ENCODE measurements around the gene NUMB. TPM values are rescaled to one million over a fixed set of nuclear protein-coding genes. Genes with fewer than 3 reads are reported as not detected.

Gene NUMB
- total RNA-seq, 3 donors from 2014 or later (not counting 1 experiment from before 2014, with no cell fraction given), result 50.0 to 67.4 (median 56.3) TPM

GRCh38 chr14:73243341-73243740, 215.0 kb downstream of the NUMB start:
- Histone ChIP-seq H3K4me3 (ENCODE audit: low read length) (no peak overlapping the region), H3K4me1 (ENCODE audit: control insufficient read depth, insufficient read depth, low read length) (peaks cover 36% of the 10 kb centered on the region), H3K36me3 (ENCODE audit: control insufficient read depth, insufficient read depth, low read length) (no peaks in the 10 kb centered on the region), H3K27me3 (ENCODE audit: control insufficient read depth, insufficient read depth, low read length) (peaks cover 19% of the 10 kb centered on the region), H3K27ac (ENCODE audit: low read length) (no peak overlapping the region), H3K9me3 (ENCODE audit: control insufficient read depth, insufficient read depth, low read length) (no peaks in the 10 kb centered on the region)
- WGBS (ENCODE audit: insufficient coverage), result 0% methylated on average over 2 of the region's 3 CpGs
- Mint-ChIP-seq H3K27ac (no peak overlapping the region), H3K4me3 (no peak overlapping the region), H3K27me3 (ENCODE audit: low read depth in 2 of 2) (peaks cover 54 to 60% of the 10 kb centered on the region in 2 donors), H3K9me3 (no peaks in the 10 kb centered on the region), H3K4me1 (peaks cover 14 to 34% of the 10 kb centered on the region in 2 donors), H3K36me3 (no peaks in the 10 kb centered on the region)
- ATAC-seq, result no peak
- TF ChIP-seq CTCF (IDR thresholded peaks at IDR 0.05), result no peak
- DNase-seq, result no peak
- intact Hi-C loops (cut with micrococcal nuclease), result no loop called here

DNA sequence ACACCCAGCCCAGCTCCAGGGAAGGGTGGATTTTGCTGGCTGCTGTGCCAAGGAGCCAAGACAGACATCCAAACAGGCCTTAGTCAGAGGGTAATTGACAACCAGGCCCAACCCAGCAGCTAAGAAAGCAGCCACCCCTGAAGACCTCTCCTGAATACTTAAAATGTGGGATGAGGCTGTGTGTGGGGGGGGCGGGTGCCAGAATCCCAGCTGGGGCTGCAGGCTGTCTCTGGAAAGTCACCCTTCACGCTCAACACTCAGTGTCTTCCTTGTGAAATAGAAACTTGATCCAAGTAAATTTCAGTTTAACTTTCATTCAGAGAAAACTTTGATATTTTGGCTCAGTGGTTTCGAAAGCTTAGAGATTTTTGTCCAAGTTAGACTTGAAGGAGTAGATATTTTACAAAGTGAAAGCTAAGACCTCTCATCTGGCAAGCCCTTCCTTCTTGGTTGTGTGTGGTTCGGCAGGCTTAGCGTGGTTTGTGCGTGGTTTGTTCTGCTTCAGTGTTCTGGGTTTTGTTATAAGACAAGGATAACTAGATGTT, 215.9 kb downstream of the NUMB start:
- peaks cover 34% of the 10 kb centered on the region for H3K4me1 ChIP-seq (ENCODE audit: control insufficient read depth, insufficient read depth, low read length)
- H3K4me3 ChIP-seq (ENCODE audit: low read length), result no peak overlapping the region
- Mint-ChIP-seq H3K4me1 (peaks cover 13 to 28% of the 10 kb centered on the region in 2 donors), H3K9me3 (no peaks in the 10 kb centered on the region), H3K27ac (no peak overlapping the region), H3K27me3 (ENCODE audit: low read depth in 2 of 2) (peaks cover 55 to 60% of the 10 kb centered on the region in 2 donors), H3K36me3 (no peaks in the 10 kb centered on the region), H3K4me3 (no peak overlapping the region)
- H3K36me3 ChIP-seq (ENCODE audit: control insufficient read depth, insufficient read depth, low read length), result no peaks in the 10 kb centered on the region
- ATAC-seq, result no peak
- no peak for TF ChIP-seq CTCF (IDR thresholded peaks at IDR 0.05)
- H3K27me3 ChIP-seq (ENCODE audit: control insufficient read depth, insufficient read depth, low read length), result peaks cover 21% of the 10 kb centered on the region
- H3K27ac ChIP-seq (ENCODE audit: low read length), result no peak overlapping the region
- 34% methylated on average over 6 of the region's 6 CpGs for WGBS (ENCODE audit: insufficient coverage)
- no peak for DNase-seq
- H3K9me3 ChIP-seq (ENCODE audit: control insufficient read depth, insufficient read depth, low read length), result no peaks in the 10 kb centered on the region
- intact Hi-C loops (cut with micrococcal nuclease), result no loop called here

DNA sequence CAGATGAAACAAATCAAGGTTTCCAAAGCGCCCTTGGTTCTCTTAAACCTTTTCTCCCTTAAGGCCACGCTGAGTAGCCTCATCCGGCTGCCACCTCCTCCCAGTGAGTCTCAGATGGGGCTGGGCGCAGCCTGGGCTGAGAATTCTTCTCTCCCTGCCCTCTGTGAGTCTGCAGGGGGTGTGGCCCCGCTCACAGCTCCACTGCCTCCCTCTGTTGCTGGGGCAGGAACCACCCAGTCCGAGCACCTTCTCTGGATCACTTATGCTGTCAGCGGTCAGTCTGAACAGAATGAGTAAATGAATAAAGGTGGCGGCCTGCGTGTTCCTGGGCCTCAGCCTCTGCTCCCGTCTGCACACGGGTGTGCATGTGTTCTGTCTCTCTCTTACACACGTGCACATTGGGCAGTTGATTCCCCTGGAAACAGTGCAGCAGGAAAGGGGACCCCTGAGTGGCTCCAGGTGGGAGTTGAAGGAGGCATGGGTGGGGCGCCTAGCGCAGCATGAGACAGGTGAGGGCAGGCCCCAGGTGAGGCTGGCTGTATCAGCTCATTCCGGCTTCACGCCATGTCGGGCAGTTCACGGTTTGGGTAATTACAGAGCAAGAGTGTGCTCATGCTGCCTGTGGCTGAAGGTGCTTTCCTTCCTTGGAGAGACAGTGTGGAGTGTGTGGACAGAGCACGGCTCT, 216.7 kb downstream of the NUMB start:
- ATAC-seq, result no peak
- Histone ChIP-seq H3K9me3 (ENCODE audit: control insufficient read depth, insufficient read depth, low read length) (no peaks in the 10 kb centered on the region), H3K27me3 (ENCODE audit: control insufficient read depth, insufficient read depth, low read length) (peaks cover 26% of the 10 kb centered on the region), H3K4me3 (ENCODE audit: low read length) (no peak overlapping the region), H3K36me3 (ENCODE audit: control insufficient read depth, insufficient read depth, low read length) (no peaks in the 10 kb centered on the region), H3K4me1 (ENCODE audit: control insufficient read depth, insufficient read depth, low read length) (peaks cover 35% of the 10 kb centered on the region), H3K27ac (ENCODE audit: low read length) (no peak overlapping the region)
- H3K4me1 Mint-ChIP-seq, result peaks cover 10 to 29% of the 10 kb centered on the region in 2 donors
- no peaks in the 10 kb centered on the region for H3K9me3 Mint-ChIP-seq
- peaks cover 59 to 65% of the 10 kb centered on the region in 2 donors for H3K27me3 Mint-ChIP-seq (ENCODE audit: low read depth in 2 of 2)
- 93% methylated on average over 19 of the region's 19 CpGs for WGBS (ENCODE audit: insufficient coverage)
- TF ChIP-seq CTCF (IDR thresholded peaks at IDR 0.05), result no peak
- DNase-seq, result no peak
- intact Hi-C loops (cut with micrococcal nuclease), result no loop called here
- H3K36me3 Mint-ChIP-seq, result no peaks in the 10 kb centered on the region
- H3K4me3 Mint-ChIP-seq, result no peak overlapping the region
- H3K27ac Mint-ChIP-seq, result no peak overlapping the region

Data from natural killer cell (primary cell).